Left ventricle myocardium inferior (tissue), 1 donor: ENCODE data around the gene RPL22. TPM values are rescaled to one million over a fixed set of nuclear protein-coding genes. Genes with fewer than 3 reads are reported as not detected.

Source experiments
- DNase-seq: peaks from one replicate; pipeline ENCODE4 v3.0.0-alpha.2; 2020
- H3K27ac ChIP-seq: fragments of 200-600 bp; replicated peaks from 2 replicates; pipeline ENCODE4 v1.8.0; 2021
- H3K27me3 ChIP-seq: fragments of 200-600 bp; 2 replicates; pipeline ENCODE4 v1.8.0; 2021; ENCODE audit warnings: low read depth
- H3K36me3 ChIP-seq: fragments of 200-600 bp; 2 replicates; pipeline ENCODE4 v1.8.0; 2021
- H3K4me1 ChIP-seq: fragments of 200-600 bp; 2 replicates; pipeline ENCODE4 v1.8.0; 2021
- H3K4me3 ChIP-seq: fragments of 200-600 bp; 2 replicates; pipeline ENCODE4 v1.8.0; 2021; ENCODE audit warnings: mild to moderate bottlenecking, moderate library complexity
- H3K9me3 ChIP-seq: fragments of 200-600 bp; replicated peaks from 2 replicates; pipeline ENCODE4 v1.8.0; 2021
- intact Hi-C: fragments of 100-400 bp; cut with micrococcal nuclease; formaldehyde crosslinking; loops from one replicate; pipeline ENCODE4 v1.11.0; 2022
- total RNA-seq: library from RNA; stranded (reverse); fragmentation: NEBNext Ultra II Directional; extraction: Animal tissue kit (Norgen Biotek cat#: 25700); gene quantifications from one replicate; pipeline ENCODE4 v1.2.1, GENCODE V29; 2021
- TF ChIP-seq, protein P1 (sequence below): fragments of 200-600 bp; IDR thresholded peaks from 2 replicates; pipeline ENCODE4 v1.8.0; 2021; ENCODE audit warnings: antibody characterized with exemption, mild to moderate bottlenecking, borderline replicate concordance
- donor health status: DM: no; HTN: yes; CAD: no; lungs with severe emphysema.

RPL22 gene
- total RNA-seq, 1 donor from 2014 or later: 250 TPM

DNA sequence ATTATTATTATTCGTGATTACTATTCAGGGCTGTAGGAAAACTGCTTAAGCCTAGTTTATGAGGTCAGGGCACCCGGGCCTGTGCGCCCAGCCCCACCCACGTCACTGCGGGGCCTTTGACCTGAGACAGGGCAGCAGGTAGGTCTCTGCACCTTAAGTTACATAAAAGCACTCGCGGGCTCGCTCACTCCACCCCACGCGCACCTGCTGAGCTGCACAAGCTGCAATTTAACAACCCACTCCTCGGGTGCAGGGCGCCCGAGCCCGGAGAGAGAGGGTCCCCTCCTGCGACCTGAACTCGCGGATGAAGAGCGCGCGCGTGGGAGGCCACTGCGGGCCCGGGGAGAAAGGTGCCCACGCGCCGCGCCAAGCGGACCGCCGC lies 35.9 kb upstream of the RPL22 start:
- Histone ChIP-seq H3K9me3 (no peaks in the 10 kb centered on the region), H3K4me1 (peaks cover 40% of the 10 kb centered on the region), H3K27me3 (peaks cover 17% of the 10 kb centered on the region), H3K36me3 (peaks cover 44% of the 10 kb centered on the region), H3K27ac (peak overlapping the region; percentile 90), H3K4me3 (peak overlapping the region; percentile 72)
- intact Hi-C loops: no loop called here
- TF ChIP-seq, protein P1, sequence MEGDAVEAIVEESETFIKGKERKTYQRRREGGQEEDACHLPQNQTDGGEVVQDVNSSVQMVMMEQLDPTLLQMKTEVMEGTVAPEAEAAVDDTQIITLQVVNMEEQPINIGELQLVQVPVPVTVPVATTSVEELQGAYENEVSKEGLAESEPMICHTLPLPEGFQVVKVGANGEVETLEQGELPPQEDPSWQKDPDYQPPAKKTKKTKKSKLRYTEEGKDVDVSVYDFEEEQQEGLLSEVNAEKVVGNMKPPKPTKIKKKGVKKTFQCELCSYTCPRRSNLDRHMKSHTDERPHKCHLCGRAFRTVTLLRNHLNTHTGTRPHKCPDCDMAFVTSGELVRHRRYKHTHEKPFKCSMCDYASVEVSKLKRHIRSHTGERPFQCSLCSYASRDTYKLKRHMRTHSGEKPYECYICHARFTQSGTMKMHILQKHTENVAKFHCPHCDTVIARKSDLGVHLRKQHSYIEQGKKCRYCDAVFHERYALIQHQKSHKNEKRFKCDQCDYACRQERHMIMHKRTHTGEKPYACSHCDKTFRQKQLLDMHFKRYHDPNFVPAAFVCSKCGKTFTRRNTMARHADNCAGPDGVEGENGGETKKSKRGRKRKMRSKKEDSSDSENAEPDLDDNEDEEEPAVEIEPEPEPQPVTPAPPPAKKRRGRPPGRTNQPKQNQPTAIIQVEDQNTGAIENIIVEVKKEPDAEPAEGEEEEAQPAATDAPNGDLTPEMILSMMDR: no peak
- DNase-seq: no peak

DNA sequence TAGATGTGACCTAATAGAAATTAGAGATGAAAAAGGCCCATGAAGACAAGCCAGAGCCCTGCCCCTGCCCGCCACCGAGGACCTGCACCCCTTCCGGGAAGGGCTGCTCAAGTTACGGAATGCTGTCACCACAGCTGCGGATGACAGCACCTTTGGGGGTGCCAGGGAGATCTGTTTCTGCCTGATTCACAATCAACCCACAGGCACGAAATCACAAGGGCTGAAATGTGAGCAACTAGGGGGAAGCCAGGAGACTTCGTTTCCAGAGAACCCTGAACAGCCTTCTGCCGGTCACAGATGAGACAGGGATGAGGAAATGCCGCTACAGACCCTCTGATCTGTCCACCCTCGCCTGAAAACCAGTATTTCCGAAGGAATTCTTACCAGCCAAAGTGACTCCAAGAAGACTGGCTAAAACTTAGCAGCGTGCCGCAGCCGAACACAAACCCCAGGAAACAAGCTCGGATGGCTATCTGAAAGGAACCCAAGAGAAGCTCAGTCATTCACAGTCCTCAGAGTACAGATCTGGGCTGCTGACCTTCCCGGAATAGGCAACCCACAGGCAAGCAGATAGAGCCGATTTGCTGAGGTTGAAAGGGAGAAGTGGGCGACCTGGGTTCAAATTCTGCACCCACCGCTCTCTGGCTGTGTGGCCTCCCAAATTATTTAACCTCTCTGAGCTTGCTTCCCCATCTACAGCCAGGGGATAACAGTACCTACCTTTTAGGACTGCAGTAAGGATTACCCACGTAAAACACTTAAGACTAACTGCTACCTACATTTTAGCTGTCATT lies 35.3 kb upstream of the RPL22 start:
- Histone ChIP-seq H3K27me3 (peaks cover 11% of the 10 kb centered on the region), H3K4me3 (peak overlapping the region; percentile 72), H3K9me3 (no peaks in the 10 kb centered on the region), H3K36me3 (peaks cover 50% of the 10 kb centered on the region), H3K27ac (peak overlapping the region; percentile 90), H3K4me1 (peaks cover 40% of the 10 kb centered on the region)
- TF ChIP-seq, protein P1: no peak
- intact Hi-C loops: no loop called here
- DNase-seq: no peak

DNA sequence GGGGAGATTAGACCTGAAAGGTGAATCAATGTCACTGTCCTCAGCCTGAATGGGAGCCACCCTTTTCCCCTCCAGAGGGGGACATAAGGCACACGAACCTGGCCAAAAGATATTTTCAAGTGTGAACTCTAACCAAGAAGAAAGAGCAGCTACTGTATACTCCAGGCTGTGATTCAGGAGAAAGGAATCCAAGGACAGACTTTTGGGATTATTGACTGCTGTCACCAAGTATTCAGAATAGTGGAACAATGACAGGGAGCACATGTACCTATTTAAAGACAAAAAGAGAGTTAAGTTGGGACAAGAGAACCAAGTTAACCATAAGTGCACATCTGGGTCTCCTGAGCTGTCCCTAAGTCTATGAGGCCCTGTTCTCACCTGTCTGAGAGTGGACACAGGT lies 34.0 kb upstream of the RPL22 start:
- TF ChIP-seq, protein P1: no peak
- Histone ChIP-seq H3K4me1 (peaks cover 40% of the 10 kb centered on the region), H3K36me3 (peaks cover 62% of the 10 kb centered on the region), H3K27ac (peak overlapping the region; percentile 17), H3K4me3 (no peak overlapping the region), H3K9me3 (no peaks in the 10 kb centered on the region), H3K27me3 (no peaks in the 10 kb centered on the region)
- no peak for DNase-seq
- intact Hi-C loops: no loop called here

DNA sequence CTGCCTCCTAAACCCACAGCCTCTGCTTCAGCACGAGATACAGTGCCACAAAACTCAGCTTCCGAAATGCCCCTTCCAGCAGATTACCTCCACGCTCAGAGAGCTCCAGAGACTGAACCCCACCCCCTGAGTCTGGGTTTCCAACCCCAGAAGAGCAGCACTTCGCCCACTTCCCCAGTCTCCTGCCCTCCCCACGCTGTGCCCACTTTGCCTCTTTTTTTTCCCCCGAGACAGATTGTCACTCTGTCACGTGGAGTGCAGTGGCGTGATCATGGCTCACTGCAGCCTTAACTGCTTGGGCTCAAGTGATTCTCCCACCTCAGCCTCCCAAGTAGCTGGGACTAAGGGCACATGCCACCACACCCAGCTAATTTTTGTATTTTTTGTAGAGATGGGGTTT lies 26.3 kb upstream of the RPL22 start:
- Histone ChIP-seq H3K27me3 (no peaks in the 10 kb centered on the region), H3K9me3 (no peaks in the 10 kb centered on the region), H3K4me3 (no peak overlapping the region), H3K4me1 (peaks cover 55% of the 10 kb centered on the region), H3K36me3 (peaks cover 83% of the 10 kb centered on the region), H3K27ac (peak overlapping the region; percentile 82)
- DNase-seq: no peak
- TF ChIP-seq, protein P1: no peak
- intact Hi-C loops: no loop called here

DNA sequence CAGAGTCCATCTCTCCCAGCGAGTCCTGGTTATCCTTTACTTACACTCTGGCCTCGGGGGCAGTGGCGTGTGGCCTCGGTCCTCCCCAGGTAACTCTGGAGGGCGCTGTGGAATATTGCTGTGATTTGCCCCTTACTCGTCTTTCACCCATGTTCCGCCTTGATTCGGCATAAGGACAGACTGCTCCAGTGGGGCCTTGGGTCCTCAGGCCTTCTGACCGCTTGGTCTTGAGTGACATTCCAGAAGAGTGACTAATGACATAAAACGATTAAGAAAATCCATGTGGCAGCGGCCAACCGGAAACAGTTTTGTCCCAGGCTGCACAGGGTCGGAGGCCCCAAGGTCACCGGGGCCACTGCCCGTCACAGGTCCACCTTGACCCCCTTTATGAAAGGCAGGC lies 25.3 kb upstream of the RPL22 start:
- no peak overlapping the region for H3K4me3 ChIP-seq
- H3K36me3 ChIP-seq: peaks cover 75% of the 10 kb centered on the region
- no peaks in the 10 kb centered on the region for H3K27me3 ChIP-seq
- H3K4me1 ChIP-seq: peaks cover 55% of the 10 kb centered on the region
- DNase-seq: no peak
- no peaks in the 10 kb centered on the region for H3K9me3 ChIP-seq
- H3K27ac ChIP-seq: peak overlapping the region; percentile 82
- TF ChIP-seq, protein P1: no peak
- intact Hi-C loops: no loop called here
